AG08396 (cell line): ENCODE measurements around the gene RNPS1.

Experiments used
- DNase-seq: peaks from one replicate; pipeline ENCODE4 v3.0.0; 2012; ENCODE audit warnings: low spot score, mixed read lengths

RNPS1 gene, protein sequence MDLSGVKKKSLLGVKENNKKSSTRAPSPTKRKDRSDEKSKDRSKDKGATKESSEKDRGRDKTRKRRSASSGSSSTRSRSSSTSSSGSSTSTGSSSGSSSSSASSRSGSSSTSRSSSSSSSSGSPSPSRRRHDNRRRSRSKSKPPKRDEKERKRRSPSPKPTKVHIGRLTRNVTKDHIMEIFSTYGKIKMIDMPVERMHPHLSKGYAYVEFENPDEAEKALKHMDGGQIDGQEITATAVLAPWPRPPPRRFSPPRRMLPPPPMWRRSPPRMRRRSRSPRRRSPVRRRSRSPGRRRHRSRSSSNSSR

GRCh38 chr16:2267913-2268666 is at the start of gene RNPS1:
Gene RNPS1, minus strand, starts transcription at chr16:2268126. Its CDS starts 3,483 bp downstream, at chr16:2264643.
- DNase-seq = peak; percentile 99

GRCh38 chr16:2317231-2318020 is 49.5 kb upstream of the RNPS1 start:
- no peak for DNase-seq

DNA sequence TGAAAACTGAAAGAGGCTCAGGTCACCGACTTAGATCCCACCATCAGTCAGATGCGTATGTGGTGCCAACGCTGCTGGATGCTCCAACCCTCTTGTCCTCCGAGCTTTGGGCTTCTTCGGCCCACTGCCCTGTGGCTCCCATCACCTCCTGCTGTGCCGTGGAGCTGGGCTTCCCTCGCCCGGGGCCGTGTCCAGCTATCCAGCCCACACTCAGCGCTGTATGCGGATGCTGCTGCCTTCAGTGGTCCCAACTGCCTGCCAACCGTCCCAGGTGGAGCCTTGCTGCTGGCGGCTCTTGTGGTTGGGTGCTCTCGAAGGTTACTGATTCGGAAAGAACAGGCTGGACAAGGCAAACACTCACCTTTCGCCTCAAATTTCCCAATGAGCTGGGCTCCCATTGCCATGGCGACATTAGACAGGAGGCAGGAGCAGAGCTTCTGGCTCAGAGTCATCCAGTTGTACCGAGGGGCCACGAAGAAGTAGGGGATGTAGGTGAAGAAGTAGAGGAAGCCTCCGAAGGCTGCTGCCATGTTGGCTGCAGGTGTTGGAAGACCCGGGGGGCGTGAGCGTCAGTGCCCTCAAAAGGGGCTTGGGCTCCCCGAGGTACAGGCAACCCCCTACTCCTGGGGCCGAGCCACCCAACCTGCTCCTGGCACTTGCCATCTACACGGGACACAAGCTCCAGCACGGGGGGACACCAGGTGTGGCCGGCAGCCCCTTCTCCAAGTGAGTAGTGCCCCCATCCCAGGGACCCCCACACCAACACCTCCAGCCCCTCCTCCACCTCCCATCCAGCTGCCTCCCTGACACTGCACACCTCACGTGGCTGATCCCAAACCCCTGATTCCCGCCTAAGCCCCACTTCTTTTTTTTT is 40.4 kb upstream of the RNPS1 start:
- DNase-seq = no peak

DNA sequence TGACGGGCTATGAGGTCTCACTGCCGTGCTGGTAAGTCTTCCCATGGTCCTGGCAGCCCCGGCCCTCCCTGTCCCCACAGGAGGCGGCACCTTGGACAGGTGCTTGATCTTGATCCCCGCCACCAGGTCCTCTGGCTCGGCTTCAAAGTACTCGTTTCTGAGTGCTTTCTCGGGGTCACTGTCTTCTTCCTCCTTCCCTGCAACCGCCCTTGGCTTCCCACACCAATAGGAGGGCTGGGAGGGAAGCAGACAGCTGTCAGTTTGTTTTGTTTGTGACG is 31.9 kb upstream of the RNPS1 start:
- DNase-seq = no peak

GRCh38 chr16:2299121-2299914 is 31.4 kb upstream of the RNPS1 start:
- no peak for DNase-seq

DNA sequence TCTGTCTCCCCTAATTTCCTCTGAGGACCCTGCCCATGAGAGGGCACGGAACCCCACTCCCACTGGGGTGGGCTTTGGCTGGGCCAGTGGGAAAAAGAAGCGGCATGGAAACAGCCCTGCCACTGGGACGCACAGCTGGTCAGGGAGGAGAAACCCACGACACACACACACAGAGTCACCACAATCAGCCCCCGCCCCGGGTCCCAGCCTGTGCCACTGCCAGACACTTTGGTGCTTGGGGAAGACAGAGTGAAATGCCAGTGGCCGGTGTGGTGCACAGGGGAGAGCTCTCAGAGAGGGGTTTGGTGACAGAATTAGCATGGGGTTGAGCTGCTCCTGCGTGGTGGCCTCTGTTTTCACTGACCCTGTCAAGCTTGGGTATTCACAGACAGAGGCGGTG is 30.7 kb upstream of the RNPS1 start:
- no peak for DNase-seq

DNA sequence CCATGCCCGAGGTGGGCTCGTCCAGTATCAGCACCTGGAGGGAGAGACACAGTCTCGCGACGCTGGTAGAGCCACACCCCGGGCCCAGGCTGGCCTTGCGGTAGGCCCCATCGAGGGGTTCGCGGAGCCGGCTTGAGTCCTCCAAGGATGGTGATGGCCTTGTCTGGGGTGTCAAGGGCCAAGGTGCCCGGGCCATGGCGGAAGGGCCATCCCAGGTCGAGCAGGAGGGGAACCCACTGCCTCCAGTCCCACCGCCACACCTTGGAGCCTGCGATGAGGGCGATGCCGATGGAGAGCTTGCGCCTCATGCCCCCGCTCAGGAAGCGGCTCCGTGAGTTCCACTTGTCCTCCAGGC is 29.6 kb upstream of the RNPS1 start:
- DNase-seq = no peak

- peak; percentile 62 for DNase-seq
These were observed 29.0 kb upstream of the RNPS1 start for GRCh38 chr16:2296661-2297505.

DNA sequence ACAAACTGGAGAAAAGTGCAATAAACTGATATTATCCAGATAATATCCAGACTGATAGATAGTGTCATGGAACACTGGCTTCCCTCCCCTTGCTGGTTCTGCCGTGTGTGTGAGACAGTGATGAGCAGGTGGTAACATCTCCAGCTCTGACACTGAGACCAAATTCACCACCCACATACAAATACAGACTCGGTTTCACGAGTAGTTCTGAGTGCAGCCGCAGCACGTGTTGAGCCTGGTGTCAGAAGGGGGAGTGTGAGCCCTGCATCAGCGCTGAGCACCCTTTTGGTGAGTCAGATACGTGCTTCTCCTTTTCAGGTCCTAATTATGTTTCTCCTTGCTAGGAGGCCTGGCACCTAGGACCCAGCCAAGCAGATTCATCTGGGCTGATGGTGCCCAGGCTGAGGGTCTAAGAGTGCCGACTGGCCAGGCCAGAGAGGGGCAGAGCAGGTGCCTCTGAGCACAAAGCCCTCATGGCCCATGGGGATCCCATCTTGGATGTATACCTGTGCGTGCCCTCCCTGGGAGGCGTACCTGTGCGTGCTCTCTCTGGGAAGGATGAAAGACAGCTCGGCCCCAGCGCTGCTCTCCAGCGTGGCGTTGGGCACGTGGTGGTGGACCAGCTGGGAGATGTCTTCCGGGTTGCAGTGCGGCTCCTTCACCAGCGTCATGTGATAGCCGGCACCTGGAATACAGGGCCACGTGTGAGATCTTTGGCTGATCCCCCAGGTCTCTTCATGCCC is 27.3 kb upstream of the RNPS1 start:
- DNase-seq = no peak

GRCh38 chr16:2292221-2292620 is 24.3 kb upstream of the RNPS1 start:
- DNase-seq = no peak

- DNase-seq = no peak
These were observed 21.4 kb upstream of the RNPS1 start for GRCh38 chr16:2289282-2289681.

DNA sequence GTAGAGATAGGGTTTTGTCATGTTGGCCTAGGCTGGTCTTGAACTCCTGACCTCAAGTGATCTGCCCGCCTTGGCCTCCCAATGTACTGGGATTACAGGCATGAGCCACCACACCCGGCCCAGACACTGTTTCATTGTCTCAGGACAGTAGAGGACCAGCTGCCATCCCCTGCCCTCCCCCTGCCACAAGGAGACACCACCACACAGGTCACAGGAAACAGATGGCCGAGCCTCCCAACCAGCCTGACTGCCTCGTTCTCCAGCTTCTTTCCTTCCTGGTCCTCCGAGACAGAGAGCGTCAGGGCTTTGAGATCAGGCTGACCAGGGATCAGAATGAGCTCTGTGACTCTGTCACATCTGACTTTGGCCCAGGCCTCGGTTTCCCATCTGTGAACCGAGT is 20.8 kb upstream of the RNPS1 start:
- no peak for DNase-seq

GRCh38 chr16:2287916-2288547 is 20.1 kb upstream of the RNPS1 start:
- no peak for DNase-seq

GRCh38 chr16:2286550-2286949 is 18.6 kb upstream of the RNPS1 start:
- DNase-seq = no peak

DNA sequence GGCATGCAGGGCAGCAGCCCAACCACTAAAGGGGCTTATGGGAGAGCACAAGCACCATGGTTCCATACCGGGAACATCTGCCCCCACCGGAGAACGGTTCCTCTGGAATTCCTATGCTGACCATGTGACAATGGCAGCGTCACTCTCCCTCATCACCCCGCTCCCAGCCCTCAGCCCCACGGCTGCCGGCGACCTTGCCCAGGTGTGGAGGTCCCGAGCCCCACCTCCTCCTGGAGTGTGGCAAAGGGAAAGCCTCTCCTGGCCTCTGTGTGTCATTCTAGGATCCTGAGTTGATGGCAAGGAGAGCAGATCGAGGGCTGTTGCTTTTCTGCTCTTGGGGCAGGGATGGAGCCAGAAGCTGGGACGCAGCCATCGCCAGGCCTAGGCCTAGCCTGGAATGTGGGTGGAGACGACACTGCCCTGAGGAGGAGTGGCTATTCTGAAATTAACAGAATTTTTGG is 17.8 kb upstream of the RNPS1 start:
- DNase-seq = peak; percentile 54

- DNase-seq = no peak
These were observed 17.1 kb upstream of the RNPS1 start for GRCh38 chr16:2284797-2285576.

DNA sequence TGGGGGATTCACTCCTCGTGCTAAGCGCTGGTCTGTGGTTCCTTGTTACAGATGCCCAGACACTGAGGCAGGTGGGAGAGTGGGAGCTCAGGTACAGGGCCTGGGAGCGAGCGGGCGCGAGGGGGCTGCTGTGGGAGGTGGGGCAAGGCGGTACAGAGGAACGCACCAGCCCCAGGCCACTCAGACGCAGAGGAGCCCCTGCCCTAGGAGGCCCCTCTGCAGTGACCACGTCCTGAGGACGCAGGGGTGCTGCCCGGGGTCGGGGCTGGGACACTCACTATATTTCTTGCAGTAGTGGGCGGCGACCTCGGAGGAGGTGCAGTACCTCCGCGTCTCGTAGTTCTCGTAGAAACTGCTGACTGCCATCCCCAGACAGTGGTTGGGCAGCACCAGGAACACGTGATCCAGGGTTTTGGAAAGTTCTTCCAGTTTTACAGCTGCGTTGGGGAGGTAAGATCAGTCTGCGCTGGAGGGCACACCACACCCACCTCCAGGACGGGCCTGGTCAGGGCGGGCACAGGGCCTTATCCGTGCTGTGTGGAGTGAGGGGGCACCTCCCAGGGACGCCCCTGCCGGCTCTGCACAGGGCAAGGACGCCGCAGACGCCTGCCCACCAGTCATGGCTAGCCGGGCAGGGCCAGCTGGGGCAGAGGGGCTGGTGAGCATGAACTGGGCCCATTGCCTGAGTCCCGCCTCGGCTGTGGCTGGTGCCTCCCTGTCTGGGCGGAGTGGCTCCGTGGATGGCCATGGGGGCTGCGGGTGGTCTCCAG is 16.3 kb upstream of the RNPS1 start:
- DNase-seq = no peak
